ENCODE data around the gene INO80.
"Not testable (repeated sequence)": the region's sequence is repeated elsewhere in the genome, so short reads cannot be mapped to it uniquely, and the experiment has no call there.

INO80 gene

DNA sequence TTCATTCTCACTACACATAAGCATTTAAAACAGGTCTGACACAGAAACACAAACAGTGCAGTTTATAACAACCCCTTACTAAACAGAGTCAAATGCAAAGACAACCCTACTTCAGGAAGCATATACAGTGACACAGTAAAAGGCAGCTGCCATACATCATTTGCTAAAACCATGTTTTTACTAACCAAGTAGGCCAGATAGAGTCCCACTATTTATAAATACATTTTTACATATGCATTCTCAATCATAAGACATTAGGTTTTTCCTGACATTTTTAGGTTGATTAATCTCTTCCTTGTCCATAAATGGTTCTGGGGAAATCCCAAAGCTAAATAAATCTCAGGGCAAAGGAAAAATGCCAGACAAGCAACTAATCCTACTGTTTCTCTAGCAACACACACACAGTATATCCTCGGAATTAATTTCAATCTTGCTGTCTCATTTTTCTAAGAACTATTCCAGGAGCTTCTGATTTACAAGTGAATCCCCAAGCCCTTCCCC, 123.8 kb downstream of the INO80 start:
- no peak for DNase-seq

- no peak for DNase-seq
Observed at GRCh38 chr15:40991355-40991754, 124.7 kb downstream of the INO80 start.

GRCh38 chr15:40990789-40991188, 125.3 kb downstream of the INO80 start:
- no peak for DNase-seq

- no peak for DNase-seq
Observed at GRCh38 chr15:40990080-40990479, 126.0 kb downstream of the INO80 start.

DNA sequence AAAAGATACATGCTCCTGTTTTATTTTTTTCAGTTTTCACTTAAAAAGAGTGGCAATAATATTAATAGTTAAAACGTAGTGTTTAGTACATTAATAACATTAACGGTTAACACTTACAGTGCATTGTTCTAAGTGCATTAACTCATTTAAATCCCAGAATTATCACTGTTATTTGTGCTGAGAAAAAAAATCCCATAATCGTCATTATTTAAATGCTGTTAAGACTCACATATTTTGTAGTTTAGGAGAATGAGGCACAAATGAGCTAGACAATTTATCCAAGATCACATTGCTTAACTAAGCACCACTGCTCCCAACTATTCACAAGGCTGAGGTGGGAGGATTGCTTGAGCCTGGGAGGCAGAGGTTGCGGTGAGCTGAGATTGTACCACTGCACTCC, 127.9 kb downstream of the INO80 start:
- no peak for DNase-seq

DNA sequence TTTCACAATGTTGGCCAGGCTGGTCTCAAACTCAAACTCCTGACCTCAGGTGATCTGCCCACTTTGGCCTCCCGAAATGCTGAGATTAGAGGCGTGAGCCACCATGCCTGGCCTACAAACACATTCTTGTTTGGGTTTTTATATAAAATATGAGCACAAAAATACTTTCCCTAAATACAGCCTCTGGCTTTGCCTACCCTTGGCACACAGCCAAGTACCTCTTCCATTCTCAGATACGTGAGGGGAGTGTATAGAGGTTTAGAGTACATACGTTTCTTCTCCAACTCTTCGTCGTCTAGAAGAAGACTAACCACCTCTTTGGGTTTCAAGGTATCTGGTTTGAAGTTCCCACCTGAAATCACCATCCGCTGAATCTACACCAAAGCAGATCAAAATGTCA, 129.3 kb downstream of the INO80 start:
- DNase-seq: no peak

DNA sequence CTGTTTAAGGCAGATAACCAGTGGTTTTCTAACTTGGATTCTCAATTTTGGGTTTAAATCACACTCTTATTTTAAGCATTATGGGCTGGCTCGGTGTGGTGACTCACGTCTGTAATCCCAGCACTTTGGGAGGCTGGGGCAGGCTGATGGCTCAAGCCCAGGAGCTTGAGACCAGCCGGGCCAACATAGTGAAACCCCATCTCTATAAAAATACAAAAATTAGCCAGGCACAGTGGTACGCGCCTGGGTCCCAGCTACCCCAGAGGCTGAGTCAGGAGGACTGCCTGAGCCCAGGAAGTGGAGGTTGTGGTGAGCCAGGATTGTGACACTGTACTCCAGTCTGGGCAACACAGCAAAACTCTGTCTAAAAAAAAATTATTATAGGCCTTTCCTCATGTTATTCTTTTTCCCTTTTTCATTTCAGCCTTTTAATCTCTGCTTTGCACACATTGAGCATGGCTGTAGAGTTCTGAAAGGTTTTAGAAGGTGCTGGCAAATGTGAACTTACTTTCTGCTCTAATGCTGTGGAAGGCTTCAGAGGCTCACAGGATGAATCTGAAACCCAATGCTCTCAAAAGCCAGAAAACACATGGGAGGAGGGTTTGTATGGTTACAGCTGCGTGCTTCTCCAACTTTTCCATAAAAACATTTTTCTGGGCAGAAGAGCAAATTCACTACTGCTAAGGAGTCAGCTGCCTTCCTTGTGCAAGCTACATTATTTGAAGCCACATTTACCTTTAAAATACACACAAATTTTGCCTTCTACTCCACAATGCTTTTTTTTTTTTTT, 130.3 kb downstream of the INO80 start:
- DNase-seq: no peak

DNA sequence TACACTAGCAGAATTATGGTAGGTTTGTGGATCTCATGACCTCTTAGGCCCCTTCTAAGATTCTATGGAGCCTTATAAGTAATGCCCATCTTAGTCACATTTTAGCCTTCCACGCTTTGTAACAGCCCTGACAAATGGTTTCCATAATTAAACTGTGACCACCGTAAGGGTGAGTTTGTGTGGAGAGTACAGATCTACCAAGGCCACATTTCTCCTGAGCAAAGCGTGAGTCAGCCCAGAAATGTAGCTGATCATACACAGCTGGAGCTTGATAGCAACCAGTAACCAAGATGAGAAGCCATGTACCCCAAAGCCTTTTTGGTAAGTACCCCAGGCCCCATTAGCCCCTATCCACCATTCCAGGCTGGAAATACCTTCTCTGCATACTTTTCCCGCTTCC, 131.1 kb downstream of the INO80 start:
- DNase-seq: no peak

DNA sequence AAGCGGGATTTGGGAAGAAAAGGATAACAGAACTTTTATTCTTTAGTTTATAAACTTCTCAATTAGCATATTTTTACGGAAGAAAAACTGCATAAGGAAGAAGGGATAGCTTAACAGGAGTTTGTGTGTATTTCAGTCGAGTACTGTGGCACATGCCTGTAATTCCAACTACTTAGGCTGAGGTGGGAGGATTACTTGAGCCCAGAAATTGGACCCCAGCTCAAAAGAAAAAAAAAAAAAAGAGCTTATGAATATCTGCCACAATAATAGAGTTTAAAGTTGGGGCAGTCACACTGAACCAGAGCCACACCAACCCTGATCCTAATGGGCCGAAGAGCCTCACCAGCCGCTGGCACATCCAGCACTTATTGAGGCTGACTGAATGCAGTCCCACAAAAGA, 131.7 kb downstream of the INO80 start:
- no peak for DNase-seq

DNA sequence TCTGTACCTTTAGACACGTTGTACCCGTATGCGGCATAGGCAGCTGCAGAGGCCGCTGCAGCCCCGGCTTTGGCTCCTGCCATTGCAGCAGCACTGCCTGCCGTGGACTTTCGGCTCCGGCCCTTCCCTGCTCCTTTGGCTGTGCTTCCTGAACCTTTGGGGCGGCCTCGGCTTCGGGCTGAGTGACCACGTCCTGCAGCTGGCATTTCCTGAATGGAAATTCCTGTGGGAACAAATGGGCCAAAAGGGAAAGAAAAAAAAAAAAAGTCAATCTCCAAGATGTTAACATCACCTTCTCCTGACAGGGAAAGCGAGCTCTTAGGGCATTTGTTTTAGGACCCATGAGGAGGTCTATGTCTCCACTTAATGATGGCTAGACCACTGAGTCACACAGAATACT, 133.2 kb downstream of the INO80 start:
- peak; percentile 46 for DNase-seq

DNA sequence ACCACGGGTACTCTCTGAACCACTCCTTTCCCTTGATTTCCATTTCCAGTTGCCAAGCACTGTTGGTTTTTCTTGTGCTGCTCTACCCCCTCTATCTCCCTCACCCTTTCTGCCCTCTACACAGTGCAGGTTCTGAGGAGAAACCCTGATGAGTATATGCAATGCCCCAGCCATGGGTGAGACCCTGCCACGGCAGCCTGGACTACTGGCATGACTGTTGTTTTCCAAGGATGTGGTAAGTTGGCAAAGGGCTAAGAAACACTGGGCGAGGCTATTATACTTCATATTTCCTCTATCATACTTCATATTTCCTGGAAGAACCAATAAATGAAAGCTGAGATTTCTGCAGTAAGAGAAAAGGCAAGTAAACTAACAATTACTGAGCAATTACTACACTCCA, 134.9 kb downstream of the INO80 start:
- DNase-seq: no peak

DNA sequence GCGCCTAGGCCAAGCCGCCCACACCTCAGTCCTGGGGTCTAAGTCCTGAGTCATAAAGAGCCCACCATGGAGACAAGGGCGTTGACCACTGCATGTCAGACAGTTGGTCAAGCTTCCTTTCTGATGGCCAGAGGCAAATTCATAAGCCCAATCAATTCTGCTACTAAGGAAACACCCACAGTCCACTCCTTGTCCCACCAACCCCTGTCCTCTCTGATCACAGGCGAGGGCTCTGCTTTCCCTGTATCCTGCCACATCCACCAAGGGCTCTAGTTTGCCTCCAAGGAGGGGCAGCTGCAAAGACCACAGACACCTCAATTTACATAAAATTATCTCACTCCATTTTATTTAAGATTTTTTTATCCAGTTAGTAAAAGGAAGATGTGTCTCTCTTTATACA, 137.5 kb downstream of the INO80 start:
- no peak for DNase-seq

- no peak for DNase-seq
Observed at GRCh38 chr15:40978141-40978540, 137.9 kb downstream of the INO80 start.

DNA sequence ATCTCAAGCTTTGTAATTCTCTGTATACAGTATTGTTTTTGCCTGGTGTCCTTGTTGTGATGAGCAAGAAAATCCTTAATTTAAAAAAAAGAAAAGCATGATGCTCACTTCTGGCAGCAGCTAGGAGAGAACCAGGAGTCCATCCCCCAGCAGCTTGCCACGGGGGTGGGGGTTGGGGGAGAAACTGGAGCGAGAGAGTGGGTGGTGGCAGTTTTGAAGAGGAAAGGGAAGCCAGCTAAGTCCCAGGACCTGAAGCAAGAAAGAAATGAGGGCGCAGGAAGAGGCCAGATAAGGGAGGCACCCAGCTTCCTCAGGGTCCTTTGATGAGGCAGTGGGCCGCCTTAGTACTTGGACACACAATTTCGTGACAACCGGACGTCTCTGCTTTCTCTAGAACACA, 139.3 kb downstream of the INO80 start:
- no peak for DNase-seq

GRCh38 chr15:40974879-40975278, 141.2 kb downstream of the INO80 start:
- DNase-seq: no peak

DNA sequence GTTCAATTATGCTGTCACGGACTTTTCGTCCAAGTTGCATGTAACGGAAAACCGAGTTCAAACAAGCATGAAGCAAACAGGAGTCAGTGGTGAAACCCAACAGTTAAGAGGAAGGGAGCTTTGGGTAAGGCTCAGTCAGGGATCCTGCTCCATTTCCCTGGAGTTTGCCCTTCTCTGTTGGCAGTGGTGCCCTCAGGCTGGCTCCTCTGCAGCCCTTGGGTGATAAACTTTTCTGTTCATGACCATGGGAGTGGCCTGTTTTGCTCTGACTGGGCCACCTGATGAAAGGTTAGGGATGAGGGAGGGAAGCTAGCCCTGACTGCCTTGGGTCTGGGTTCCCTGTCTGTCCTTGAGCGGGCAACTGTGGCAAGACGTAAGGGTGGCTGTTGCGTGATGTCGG, 146.7 kb downstream of the INO80 start:
- DNase-seq: no peak

DNA sequence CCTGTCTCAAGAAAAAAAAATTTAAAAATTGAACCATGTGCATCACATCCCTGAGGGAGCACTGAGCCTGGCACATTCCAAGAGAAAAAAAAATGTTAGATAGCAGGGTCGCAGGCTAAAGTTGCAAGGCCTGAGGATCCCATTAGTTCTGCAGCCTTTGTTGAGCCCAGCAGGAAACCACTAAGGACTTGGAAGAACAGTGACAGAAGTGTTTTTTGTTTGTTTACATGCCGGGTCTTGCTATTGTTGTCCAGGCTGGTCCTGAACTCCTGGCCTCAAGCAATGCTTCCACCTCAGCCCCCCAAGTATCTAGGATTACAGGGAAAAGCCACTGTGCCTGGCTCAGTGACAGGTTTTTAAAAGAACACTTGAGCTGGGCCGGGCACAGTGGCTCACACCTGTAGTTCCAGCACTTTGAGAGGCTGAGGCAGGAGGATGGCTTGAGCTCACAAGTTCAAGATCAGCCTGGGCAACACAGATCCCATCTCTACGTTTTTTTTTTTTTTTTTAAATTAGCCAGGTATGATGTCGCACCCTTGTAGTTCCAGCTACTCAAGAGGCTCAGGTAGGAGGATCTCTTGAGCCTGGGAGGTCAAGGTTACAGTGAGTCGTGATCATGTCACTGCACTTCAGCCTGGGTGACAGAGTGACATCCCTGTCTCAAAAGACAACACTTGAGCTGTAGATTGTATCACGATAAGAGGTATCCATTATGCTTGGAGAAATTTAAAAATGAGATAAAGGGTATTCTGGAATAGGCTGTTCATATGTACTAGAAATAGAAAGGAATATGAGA, 147.6 kb downstream of the INO80 start:
- no peak for DNase-seq

GRCh38 chr15:40964634-40965033, 151.4 kb downstream of the INO80 start:
- no peak for DNase-seq

DNA sequence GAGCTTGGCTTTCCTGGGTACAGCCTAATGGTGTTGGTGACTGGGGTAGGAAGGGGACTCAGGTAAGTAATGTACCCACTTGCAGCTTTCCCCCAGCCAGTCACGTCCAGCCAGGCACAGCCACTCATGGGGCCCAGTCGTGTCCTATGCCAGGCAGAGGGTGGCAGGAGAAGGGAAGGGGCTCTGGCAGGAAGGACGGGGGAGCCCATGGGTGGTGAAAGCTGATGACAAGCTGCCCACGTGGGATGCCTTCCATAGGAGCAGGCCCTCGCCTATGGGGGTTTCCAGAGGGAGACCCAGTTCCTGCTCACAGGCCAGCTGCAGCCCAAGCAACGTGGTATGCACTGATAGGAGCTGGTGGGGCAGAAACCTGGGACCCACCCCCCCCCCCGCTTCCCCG, 152.1 kb downstream of the INO80 start:
- no peak for DNase-seq

GRCh38 chr15:40963201-40963600, 152.9 kb downstream of the INO80 start:
- no peak for DNase-seq

- DNase-seq: not testable (repeated sequence)
Observed at GRCh38 chr15:40962317-40962716, 153.8 kb downstream of the INO80 start.

- not testable (repeated sequence) for DNase-seq
Observed at GRCh38 chr15:40961740-40962139, 154.3 kb downstream of the INO80 start.

DNA sequence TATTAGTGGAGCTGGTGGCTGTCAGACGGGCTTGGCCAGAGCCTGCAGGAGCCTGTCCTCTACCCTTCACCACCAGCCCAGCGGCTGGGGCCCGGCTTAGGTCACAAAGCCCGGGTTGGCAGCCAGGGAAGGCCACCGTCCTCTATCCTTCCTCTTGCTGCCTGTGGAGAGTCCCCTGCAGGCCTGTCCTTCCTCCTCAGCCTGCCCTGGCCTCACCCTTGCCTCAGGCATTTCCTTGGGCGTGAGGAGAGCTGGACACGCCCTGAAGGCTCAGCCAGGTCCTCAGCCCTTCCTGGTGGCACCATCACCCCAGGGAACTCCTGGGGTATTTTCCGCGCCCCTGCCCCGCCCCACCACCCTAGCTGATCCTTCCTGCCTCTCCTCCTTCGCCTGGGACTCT, 155.2 kb downstream of the INO80 start:
- no peak for DNase-seq

DNA sequence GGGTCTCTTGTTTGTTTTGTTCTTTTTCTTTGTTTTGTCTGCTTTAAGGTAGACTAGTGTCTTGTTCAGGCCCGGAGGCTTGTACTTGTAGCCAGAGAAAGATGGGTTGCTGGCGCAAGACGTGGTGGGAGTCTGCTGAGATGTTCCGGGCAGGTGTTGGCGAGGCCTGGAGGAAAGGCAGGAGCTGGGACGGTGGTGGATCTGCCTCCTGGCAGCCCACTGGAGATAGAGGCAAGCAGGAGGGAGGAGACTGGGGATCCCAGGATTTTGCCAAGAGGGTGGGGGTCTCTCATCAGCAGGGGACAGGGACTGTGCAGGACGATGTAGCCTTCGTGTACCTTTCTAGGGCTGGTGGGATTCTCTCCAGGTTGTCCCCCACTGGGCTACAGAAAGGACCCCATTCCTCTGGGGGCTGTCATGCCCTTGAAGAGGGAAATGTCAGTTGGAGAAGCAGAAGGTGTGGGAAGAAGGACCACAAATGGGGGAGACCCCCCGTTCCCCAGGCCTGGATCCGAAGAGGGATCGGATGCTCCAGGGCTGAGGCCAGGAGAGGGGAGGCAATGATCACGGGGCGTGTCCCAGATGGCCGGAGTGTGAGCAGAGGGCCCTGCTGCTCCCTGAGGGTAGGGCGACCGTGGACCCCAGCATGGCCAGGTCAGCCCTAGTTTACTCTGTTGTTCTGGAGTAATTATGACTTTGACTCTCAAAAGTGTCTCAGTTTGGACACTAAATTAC, 155.8 kb downstream of the INO80 start:
- no peak for DNase-seq

All from NCI-H226 (cell line).